Motor neuron (in vitro differentiated cells): ENCODE measurements around the gene RCN1. TPM values are rescaled to one million over a fixed set of nuclear protein-coding genes. Genes with fewer than 3 reads are reported as not detected.
A peak's percentile ranks its signal among the peaks of the same experiment; 100 is the strongest.

ENCODE experiments used
- ATAC-seq, 8 experiments: fragments of 200-7000 bp; cut with Tn5 transposase; replicated peaks in 6 of 8; 2 replicates each; pipeline ENCODE4 v1.8.0; 2021; ENCODE audit warnings: mild to moderate bottlenecking in 8 of 8, moderate library complexity in 8 of 8
- H3K27ac ChIP-seq, 2 donors: fragments of 250-450 bp; sonication (Bioruptor Pico); 2 replicates each; pipeline ENCODE4 v1.9.0; 2021; ENCODE audit warnings: antibody characterized with exemption in 2 of 2, mild to moderate bottlenecking in 2 of 2, moderate library complexity in 1 of 2
- H3K4me1 ChIP-seq, 2 donors: fragments of 250-450 bp; sonication (Bioruptor Pico); replicated peaks in 1 of 2; 2 replicates each; pipeline ENCODE4 v1.6.1; 2021; ENCODE audit warnings: antibody characterized with exemption in 2 of 2, mild to moderate bottlenecking in 2 of 2, moderate library complexity in 1 of 2
- H3K4me3 ChIP-seq, 5 donors: fragments of 250-450 bp; sonication (Bioruptor Pico); 2 replicates each; pipeline ENCODE4 v1.9.0; 2021; ENCODE audit warnings: antibody characterized with exemption in 5 of 5, mild to moderate bottlenecking in 5 of 5, moderate library complexity in 4 of 5
- WGBS, 10 experiments: fragments of 450-650 bp; shearing (Covaris generic); methylation state at CpG; one replicate each; pipeline ENCODE4 v1.0.0; 2022; 5-methylcytosine and 5-hydroxymethylcytosine counted together
- in situ Hi-C, 9 experiments: fragments of 400-800 bp; cut with MboI; loops; one replicate each; pipeline ENCODE4 v1.15.0; 2021; ENCODE audit warnings: low sequenced_read_pairs in 9 of 9, low pct_unique_long_range_greater_than_20kb in 2 of 9; ENCODE audit not compliant: unreplicated experiment in 9 of 9
- total RNA-seq, 8 experiments: library from RNA; unstranded; fragments of 300-600 nt; gene quantifications; 2 replicates each; pipeline versions ENCODE4 v1.2.3 to v1.2.4, GENCODE V29; 2022

Gene RCN1
- total RNA-seq, 8 experiments from 2014 or later = 104 to 271 (median 150) TPM

GRCh38 chr11:32122200-32122599 is 31.3 kb downstream of the RCN1 start:
- 30 to 100% (median 71%) methylated on average over 1 to 2 of the region's 2 CpGs for WGBS, 10 experiments
- Histone ChIP-seq H3K4me3 (no peak overlapping the region), H3K27ac (no peak overlapping the region), H3K4me1 (no peaks in the 10 kb centered on the region)
- in situ Hi-C loops = no loop called here
- ATAC-seq = no peak

DNA sequence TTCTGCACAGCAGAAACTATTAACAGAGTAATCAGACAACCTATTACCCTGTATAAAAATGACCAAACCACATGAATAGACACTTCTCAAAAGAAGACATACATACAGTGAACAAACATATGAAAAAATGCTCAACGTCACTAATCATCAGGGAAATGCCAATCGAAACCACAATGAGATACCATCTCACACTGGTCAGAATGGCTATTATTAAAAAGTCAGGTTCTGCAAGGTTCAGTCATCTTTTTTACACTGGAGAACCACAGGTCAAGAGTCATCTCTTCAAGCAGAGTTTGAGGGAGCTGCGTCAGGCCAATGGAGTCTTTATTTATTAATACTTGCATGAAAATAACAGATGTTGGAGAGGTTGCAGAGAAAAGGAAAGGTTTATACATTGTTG is 40.4 kb downstream of the RCN1 start:
- no peaks in the 10 kb centered on the region for H3K4me1 ChIP-seq
- no peak overlapping the region for H3K27ac ChIP-seq
- 49 to 100% (median 80%) methylated on average over 1 to 3 of the region's 3 CpGs; no CpG with 5 or more reads in 2 of the 10 experiments for WGBS, 10 experiments
- ATAC-seq = no peak
- in situ Hi-C loops = no loop called here
- no peak overlapping the region for H3K4me3 ChIP-seq

DNA sequence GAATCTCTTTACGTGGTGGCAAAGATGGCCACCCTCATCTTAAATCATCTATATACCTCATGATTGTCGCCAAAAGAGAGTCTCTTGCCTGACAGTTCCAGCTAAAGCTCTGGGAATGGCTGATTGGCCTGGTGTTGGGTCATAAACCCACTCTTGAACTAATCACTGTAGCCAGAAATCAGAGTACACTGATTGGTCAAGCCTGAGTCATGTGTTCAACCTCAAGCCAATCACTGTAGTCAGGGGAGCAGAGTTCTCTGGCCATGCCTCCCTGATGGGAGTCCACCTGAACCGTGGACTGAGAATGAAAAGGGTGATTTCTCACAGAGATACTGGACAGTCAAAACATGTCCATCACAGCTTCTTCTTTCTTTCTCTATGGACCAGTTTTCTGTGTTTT is 45.8 kb downstream of the RCN1 start:
- Histone ChIP-seq H3K4me3 (no peak overlapping the region), H3K4me1 (no peaks in the 10 kb centered on the region), H3K27ac (no peak overlapping the region)
- ATAC-seq = no peak
- in situ Hi-C loops = no loop called here
- WGBS, 10 experiments = 57 to 100% (median 81%) methylated on average over 1 to 3 of the region's 3 CpGs; no CpG with 5 or more reads in 1 of the 10 experiments

GRCh38 chr11:32137263-32137662 is 46.4 kb downstream of the RCN1 start:
- Histone ChIP-seq H3K27ac (no peak overlapping the region), H3K4me3 (no peak overlapping the region), H3K4me1 (no peaks in the 10 kb centered on the region)
- WGBS, 10 experiments = 6 to 100% (median 66%) methylated on average over 2 of the region's 2 CpGs; no CpG with 5 or more reads in 2 of the 10 experiments
- in situ Hi-C loops = no loop called here
- ATAC-seq = peak in 7 of 8 experiments; percentile 22 to 89 (median 78)

DNA sequence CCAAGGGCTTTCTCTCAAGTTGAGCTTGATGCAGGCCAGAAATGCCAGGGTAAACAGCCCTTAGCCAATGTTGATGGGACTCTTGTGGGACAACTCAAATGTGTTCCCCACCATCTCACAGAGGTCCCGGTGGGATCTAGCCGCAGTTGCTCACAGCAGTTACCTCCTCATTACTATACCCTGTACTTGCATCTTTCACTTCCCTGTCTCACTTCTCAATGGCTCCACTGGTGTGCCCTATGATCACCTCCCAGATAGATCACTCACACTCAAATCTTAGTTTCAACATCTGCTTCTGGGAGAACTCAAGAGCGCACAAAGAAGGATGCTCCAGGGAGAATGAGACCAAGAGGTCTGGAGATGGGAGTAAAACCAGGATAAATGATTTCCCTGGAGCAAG is 47.0 kb downstream of the RCN1 start:
- no peak for ATAC-seq
- in situ Hi-C loops = no loop called here
- WGBS, 10 experiments = 60 to 100% (median 94%) methylated on average over 1 to 3 of the region's 3 CpGs; no CpG with 5 or more reads in 6 of the 10 experiments
- Histone ChIP-seq H3K4me1 (no peaks in the 10 kb centered on the region), H3K4me3 (no peak overlapping the region), H3K27ac (no peak overlapping the region)

DNA sequence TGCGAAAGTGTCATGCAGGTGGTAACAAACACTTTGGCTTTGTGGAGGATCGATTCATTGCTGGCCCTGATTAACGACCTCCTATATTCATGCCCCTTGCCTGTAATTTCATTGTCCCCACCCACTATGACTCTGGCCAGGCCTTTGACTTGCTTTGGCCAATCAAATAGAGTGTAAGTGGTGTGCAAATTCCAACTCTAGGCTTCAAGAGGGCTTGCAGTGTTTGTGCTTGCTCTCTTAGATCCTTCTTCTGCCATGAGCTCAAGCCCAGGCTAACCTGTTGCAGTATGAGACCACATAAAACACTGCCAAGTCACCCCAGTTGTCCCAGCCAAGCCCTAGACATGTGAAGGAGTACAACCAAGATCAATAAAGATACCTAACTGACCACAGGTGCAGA is 48.0 kb downstream of the RCN1 start:
- Histone ChIP-seq H3K4me1 (no peaks in the 10 kb centered on the region), H3K4me3 (no peak overlapping the region), H3K27ac (no peak overlapping the region)
- WGBS, 10 experiments = 57 to 100% (median 74%) methylated on average over 1 to 3 of the region's 3 CpGs; no CpG with 5 or more reads in 4 of the 10 experiments
- no peak for ATAC-seq
- in situ Hi-C loops = no loop called here

GRCh38 chr11:32139896-32140520 is 49.1 kb downstream of the RCN1 start:
- no peak for ATAC-seq
- Histone ChIP-seq H3K27ac (no peak overlapping the region), H3K4me1 (no peaks in the 10 kb centered on the region), H3K4me3 (no peak overlapping the region)
- in situ Hi-C loops = no loop called here
- WGBS, 10 experiments = 29 to 100% (median 82%) methylated on average over 1 to 3 of the region's 4 CpGs; no CpG with 5 or more reads in 4 of the 10 experiments

DNA sequence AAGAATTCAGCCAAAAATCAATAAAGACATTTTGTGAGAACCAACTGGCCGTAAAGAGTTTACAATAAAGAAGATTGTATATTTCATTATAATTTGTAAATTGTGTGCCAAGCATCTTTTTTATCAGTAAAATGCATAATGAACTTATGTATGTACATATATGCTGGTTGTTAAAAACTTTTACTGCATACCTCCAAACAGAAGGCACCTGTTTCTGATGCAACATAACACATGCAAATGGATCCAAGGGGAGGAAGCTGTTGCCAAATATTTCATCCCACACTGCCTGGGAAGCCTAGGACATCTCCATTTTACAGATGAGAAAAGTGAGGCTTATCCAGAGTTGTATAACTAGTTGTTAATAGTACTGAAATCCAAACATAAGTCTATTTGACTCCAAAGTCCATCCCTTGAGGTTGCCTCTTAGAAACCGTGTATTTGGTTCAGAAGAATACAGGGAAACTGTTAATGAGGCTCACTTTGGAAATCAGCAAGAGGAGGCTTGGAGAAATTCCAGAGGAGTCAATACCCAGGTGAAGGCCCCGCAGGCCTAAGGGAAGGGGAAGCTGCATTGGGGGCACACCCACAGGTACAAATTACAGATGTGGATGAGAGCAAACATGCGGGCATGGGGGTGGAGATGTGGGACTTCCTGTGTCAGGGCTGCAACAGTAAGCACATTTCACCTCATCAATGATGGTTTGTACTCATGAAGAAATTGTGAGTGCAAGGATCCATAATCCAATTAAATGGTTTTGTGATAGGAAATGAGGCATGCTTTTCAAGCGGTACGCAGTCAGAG is 51.1 kb downstream of the RCN1 start:
- ATAC-seq = peak in 3 of 8 experiments; percentile 37 to 86 (median 60)
- Histone ChIP-seq H3K4me1 (no peaks in the 10 kb centered on the region), H3K4me3 (no peak overlapping the region), H3K27ac (no peak overlapping the region)
- in situ Hi-C loops = no loop called here
- WGBS, 10 experiments = 0 to 100% (median 90%) methylated on average over 1 to 5 of the region's 6 CpGs; no CpG with 5 or more reads in 2 of the 10 experiments

DNA sequence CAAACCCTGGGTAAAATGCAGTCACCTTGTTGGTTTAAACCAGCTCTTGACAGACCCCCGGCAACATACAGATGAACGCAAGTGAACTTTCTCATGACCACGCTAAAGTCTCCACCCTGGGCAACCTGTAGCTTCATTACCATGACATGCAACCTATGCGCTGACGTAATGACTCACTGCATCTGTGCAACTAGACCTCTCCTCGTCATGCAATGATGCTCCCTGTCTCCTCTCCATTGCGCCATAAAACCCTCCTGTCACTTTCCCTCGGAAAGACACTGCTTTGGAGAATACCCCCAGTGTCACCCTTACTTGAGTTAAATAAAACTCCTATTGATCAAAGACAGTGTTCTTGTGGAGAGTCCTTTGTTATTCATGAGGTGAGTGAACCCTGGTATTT is 52.5 kb downstream of the RCN1 start:
- H3K4me3 ChIP-seq = no peak overlapping the region
- WGBS, 10 experiments = 77 to 100% (median 83%) methylated on average over 1 to 8 of the region's 8 CpGs; no CpG with 5 or more reads in 2 of the 10 experiments
- ATAC-seq = no peak
- in situ Hi-C loops = no loop called here
- no peak overlapping the region for H3K27ac ChIP-seq
- H3K4me1 ChIP-seq = no peaks in the 10 kb centered on the region

DNA sequence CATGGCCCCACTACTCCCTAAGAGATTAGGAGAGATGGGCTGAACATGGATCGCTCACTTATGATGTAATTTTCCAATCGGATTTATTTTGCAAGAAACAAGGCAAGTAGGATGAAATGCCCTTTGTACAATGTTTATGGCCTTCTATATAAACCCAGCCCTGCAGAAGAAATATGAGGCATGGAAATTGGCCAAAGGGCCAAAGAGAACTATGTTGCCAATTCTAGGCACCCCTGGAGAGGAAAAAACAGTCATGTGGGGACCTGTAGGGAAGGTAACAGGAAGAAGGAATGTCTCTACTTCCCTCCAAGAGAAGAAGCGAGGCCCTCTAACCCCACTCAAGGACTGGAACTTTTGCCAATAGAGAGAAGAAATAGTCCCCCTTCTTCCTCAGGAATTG is 54.4 kb downstream of the RCN1 start:
- in situ Hi-C loops = no loop called here
- Histone ChIP-seq H3K27ac (no peak overlapping the region), H3K4me3 (no peak overlapping the region), H3K4me1 (no peaks in the 10 kb centered on the region)
- 53 to 83% (median 76%) methylated on average over 1 to 3 of the region's 3 CpGs; no CpG with 5 or more reads in 4 of the 10 experiments for WGBS, 10 experiments
- no peak for ATAC-seq

GRCh38 chr11:32148895-32149294 is 58.0 kb downstream of the RCN1 start:
- in situ Hi-C loops = no loop called here
- Histone ChIP-seq H3K4me3 (no peak overlapping the region), H3K27ac (no peak overlapping the region), H3K4me1 (peaks cover 0 to 8% of the 10 kb centered on the region in 2 donors)
- ATAC-seq = peak in 6 of 8 experiments; percentile 15 to 87 (median 82)
- 60 to 80% (median 72%) methylated on average over 1 to 3 of the region's 4 CpGs; no CpG with 5 or more reads in 3 of the 10 experiments for WGBS, 10 experiments

DNA sequence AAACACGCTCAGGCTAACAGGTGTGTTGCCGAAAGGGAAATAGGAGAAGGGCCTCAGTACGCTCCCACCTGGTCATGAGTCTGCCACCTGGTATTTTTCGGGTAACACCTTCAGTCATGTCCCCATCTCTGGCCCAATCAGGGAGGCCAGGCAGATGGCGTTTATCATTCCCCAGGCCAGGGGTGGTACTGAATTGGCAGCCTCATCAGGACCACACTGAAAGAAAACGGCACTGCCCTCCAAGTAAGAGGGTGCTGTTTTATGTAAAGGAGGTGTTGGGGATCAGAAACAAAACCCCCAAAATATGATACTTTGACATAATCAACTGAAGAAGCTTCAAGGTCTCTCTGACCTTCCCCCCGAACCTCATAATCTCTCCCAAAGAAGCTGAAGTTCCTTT is 58.9 kb downstream of the RCN1 start:
- 70 to 94% (median 85%) methylated on average over 1 to 7 of the region's 7 CpGs; no CpG with 5 or more reads in 2 of the 10 experiments for WGBS, 10 experiments
- no peak for ATAC-seq
- in situ Hi-C loops = loop anchor here in 2 of 9 experiments (25.0 kb wide), 3 partner anchors 87 to 1037 kb away; no protein-coding TSS in a partner anchor
- peaks cover 0 to 8% of the 10 kb centered on the region in 2 donors for H3K4me1 ChIP-seq
- no peak overlapping the region for H3K27ac ChIP-seq
- H3K4me3 ChIP-seq = no peak overlapping the region

DNA sequence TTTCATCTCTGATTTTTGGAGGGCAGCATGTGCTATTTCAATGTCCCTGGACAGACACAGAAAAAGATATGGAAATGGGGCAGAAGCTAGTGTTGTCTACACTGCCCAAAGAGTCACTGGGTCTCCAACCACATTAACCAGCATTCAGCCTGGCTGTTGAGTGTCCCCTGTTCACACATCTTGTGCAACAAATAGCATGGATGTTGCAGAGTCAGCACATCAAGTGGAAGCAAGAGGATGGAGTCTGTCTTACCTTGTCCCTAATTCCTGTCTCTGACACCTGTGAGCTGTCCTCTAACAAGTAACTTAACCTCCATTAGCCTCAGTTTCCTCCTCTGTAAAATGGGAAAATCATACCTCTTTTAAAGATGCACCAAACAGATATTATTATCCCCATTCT is 60.2 kb downstream of the RCN1 start:
- ATAC-seq = no peak
- in situ Hi-C loops = loop anchor here in 2 of 9 experiments (25.0 kb wide), 3 partner anchors 89 to 1039 kb away; no protein-coding TSS in a partner anchor
- Histone ChIP-seq H3K4me3 (no peak overlapping the region), H3K27ac (no peak overlapping the region), H3K4me1 (peaks cover 0 to 8% of the 10 kb centered on the region in 2 donors)
